GM18498 (cell line): Measurements from ENCODE around the gene CCDC154.

Source experiments
- ATAC-seq: cut with Tn5 transposase; IDR thresholded peaks from one replicate; pipeline ENCODE4 v1.9.1; 2021; ENCODE audit warnings: mild to moderate bottlenecking, moderate library complexity; ENCODE audit not compliant: unreplicated experiment

Gene CCDC154

GRCh38 chr16:1427473-1428461 is 16.6 kb downstream of the CCDC154 start:
- ATAC-seq, result no peak

GRCh38 chr16:1426734-1427471 is 17.5 kb downstream of the CCDC154 start:
- ATAC-seq, result no peak

- no peak for ATAC-seq
Measured at GRCh38 chr16:1425616-1426370, 18.6 kb downstream of the CCDC154 start.

- no peak for ATAC-seq
Measured at GRCh38 chr16:1424028-1424427, 20.3 kb downstream of the CCDC154 start.

- ATAC-seq, result no peak
Measured at GRCh38 chr16:1422076-1422475, 22.3 kb downstream of the CCDC154 start.

GRCh38 chr16:1420111-1420539 is 24.2 kb downstream of the CCDC154 start:
- no peak for ATAC-seq

GRCh38 chr16:1416521-1416941 is 27.8 kb downstream of the CCDC154 start:
- no peak for ATAC-seq

GRCh38 chr16:1414532-1415260 is 29.7 kb downstream of the CCDC154 start, which contains the start of gene UNKL:
Gene UNKL (minus strand): TSS chr16:1414704. CDS start chr16:1414691, 13 bp downstream.
- ATAC-seq, result peak; percentile 63

- peak; percentile 43 for ATAC-seq
Measured at GRCh38 chr16:1413684-1414531, 30.4 kb downstream of the CCDC154 start.

GRCh38 chr16:1412847-1413246 is 31.5 kb downstream of the CCDC154 start:
- no peak for ATAC-seq

GRCh38 chr16:1408171-1408837 is 36.1 kb downstream of the CCDC154 start:
- ATAC-seq, result peak; percentile 78

- peak; percentile 13 for ATAC-seq
Measured at GRCh38 chr16:1407753-1408152, 36.6 kb downstream of the CCDC154 start.

- ATAC-seq, result no peak
Measured at GRCh38 chr16:1403733-1404132, 40.6 kb downstream of the CCDC154 start.

- ATAC-seq, result no peak
Measured at GRCh38 chr16:1403036-1403435, 41.3 kb downstream of the CCDC154 start.

- no peak for ATAC-seq
Measured at GRCh38 chr16:1401758-1402154, 42.6 kb downstream of the CCDC154 start.

- ATAC-seq, result no peak
Measured at GRCh38 chr16:1401061-1401757, 43.1 kb downstream of the CCDC154 start.

- ATAC-seq, result no peak
Measured at GRCh38 chr16:1398826-1399581, 45.4 kb downstream of the CCDC154 start.
